Measurements from ENCODE around the gene NFRKB.

DNA sequence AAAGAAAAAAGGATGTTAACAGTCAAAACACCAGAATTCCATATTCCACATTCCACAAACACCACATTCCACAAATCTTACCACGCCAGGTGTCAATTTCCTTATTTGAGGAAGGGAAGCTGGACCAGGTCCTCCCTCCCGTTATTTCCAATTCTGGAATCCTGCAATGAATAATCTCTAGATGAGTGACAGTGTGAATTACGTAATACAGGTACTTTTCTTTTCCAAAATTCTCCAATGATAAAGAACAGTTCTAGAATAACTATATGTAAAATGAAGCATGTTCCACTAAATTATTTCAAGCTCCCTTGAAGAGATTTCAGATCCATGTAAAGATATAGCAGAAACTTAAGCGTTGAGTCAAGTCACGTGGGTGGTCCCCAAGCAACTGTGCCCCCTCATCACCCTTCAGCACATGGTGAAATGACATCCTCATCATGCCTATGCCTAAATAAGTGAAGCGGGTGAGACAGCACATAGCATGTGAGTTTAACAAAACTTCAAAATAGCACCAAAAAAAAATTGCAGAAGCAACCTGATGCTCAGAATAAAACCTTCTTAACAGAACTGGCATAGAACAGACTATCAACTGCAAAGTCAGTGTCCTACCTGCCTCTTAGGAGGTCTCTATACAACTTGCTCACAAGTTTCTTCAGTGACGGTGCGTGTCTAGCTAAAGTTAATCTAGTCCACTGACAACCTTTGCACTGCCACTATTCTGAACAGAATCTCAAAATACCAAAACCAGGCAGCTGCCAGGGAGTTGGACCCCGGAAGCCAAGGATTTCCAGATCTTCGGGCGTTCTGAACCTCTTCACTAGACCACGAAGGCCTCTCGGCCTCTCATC is 876 bp downstream of the NFRKB start:
- TF ChIP-seq POLR2AphosphoS5 (IDR thresholded peaks at IDR 0.05) (no peak), POLR2A (IDR thresholded peaks at IDR 0.05) (no peak)
- TF ChIP-seq, protein P1, sequence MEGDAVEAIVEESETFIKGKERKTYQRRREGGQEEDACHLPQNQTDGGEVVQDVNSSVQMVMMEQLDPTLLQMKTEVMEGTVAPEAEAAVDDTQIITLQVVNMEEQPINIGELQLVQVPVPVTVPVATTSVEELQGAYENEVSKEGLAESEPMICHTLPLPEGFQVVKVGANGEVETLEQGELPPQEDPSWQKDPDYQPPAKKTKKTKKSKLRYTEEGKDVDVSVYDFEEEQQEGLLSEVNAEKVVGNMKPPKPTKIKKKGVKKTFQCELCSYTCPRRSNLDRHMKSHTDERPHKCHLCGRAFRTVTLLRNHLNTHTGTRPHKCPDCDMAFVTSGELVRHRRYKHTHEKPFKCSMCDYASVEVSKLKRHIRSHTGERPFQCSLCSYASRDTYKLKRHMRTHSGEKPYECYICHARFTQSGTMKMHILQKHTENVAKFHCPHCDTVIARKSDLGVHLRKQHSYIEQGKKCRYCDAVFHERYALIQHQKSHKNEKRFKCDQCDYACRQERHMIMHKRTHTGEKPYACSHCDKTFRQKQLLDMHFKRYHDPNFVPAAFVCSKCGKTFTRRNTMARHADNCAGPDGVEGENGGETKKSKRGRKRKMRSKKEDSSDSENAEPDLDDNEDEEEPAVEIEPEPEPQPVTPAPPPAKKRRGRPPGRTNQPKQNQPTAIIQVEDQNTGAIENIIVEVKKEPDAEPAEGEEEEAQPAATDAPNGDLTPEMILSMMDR (IDR thresholded peaks at IDR 0.05), result no peak

Data from transverse colon (tissue), 4 donors.